Liver (tissue), 3 donors: Measurements from ENCODE around the gene ELOB.

Experiments used
- GABPA ChIP-seq, 2 donors: IDR thresholded peaks in 1 of 2; conservative IDR thresholded peaks in 1 of 2; 2 replicates each; pipeline ENCODE4 v1.6.1; 2016; ENCODE audit warnings: antibody characterized with exemption in 2 of 2, mild to moderate bottlenecking in 1 of 2, moderate library complexity in 1 of 2
- RAD21 ChIP-seq, 2 donors: IDR thresholded peaks; 2 replicates each; pipeline ENCODE4 v1.6.1; 2016; ENCODE audit warnings: antibody characterized with exemption in 2 of 2, mild to moderate bottlenecking in 2 of 2
- SP1 ChIP-seq: IDR thresholded peaks from 2 replicates; pipeline ENCODE4 v1.6.1; 2018; ENCODE audit warnings: antibody characterized with exemption, mild to moderate bottlenecking
- TF ChIP-seq, protein P1 (sequence below): fragments of 150-350 bp; IDR thresholded peaks from 2 replicates; pipeline ENCODE4 v1.5.1; 2017; ENCODE audit warnings: improper control_type of control experiment, low read depth, low read length; ENCODE audit not compliant: missing input control
- TF ChIP-seq, protein P2 (sequence below): IDR thresholded peaks from 2 replicates; pipeline ENCODE4 v1.6.1; 2016; ENCODE audit warnings: antibody characterized with exemption
- donor health status: healthy.
- donor health status: healthy.

DNA sequence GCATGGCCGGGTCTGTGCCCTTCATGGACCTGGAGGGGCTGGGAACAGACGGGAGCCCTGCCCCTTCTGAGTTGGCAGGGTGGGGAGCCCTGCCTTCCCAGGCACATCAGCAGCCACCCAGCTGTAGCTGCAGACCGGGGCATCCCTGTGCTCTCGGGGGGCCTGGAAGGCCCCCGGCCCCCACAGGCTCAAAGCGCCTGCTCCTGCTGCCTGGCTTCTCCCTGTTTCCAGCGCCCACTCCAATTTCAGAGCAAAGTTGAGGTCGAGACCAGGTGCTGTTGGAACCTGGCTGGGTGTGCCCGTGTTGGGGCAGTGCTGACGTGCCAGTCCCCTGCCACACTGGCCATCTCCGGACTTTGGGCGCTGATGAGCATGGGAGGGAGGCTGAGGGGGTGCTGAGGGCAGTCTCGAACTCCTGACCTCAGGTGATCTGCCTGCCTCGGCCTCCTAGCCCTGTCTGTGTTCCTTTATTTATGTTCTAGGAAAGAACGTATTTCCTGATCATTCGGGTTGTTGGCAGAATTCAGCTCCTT, 52.2 kb downstream of the ELOB start:
- TF ChIP-seq, protein P1, sequence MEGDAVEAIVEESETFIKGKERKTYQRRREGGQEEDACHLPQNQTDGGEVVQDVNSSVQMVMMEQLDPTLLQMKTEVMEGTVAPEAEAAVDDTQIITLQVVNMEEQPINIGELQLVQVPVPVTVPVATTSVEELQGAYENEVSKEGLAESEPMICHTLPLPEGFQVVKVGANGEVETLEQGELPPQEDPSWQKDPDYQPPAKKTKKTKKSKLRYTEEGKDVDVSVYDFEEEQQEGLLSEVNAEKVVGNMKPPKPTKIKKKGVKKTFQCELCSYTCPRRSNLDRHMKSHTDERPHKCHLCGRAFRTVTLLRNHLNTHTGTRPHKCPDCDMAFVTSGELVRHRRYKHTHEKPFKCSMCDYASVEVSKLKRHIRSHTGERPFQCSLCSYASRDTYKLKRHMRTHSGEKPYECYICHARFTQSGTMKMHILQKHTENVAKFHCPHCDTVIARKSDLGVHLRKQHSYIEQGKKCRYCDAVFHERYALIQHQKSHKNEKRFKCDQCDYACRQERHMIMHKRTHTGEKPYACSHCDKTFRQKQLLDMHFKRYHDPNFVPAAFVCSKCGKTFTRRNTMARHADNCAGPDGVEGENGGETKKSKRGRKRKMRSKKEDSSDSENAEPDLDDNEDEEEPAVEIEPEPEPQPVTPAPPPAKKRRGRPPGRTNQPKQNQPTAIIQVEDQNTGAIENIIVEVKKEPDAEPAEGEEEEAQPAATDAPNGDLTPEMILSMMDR: no peak
- TF ChIP-seq RAD21 (IDR thresholded peaks at IDR 0.05) (no peak), GABPA (IDR thresholded peaks at IDR 0.05 in 1 of 2, conservative IDR thresholded peaks at IDR 0.05 in 1 of 2) (no peak), SP1 (no peak)
- TF ChIP-seq, protein P2, sequence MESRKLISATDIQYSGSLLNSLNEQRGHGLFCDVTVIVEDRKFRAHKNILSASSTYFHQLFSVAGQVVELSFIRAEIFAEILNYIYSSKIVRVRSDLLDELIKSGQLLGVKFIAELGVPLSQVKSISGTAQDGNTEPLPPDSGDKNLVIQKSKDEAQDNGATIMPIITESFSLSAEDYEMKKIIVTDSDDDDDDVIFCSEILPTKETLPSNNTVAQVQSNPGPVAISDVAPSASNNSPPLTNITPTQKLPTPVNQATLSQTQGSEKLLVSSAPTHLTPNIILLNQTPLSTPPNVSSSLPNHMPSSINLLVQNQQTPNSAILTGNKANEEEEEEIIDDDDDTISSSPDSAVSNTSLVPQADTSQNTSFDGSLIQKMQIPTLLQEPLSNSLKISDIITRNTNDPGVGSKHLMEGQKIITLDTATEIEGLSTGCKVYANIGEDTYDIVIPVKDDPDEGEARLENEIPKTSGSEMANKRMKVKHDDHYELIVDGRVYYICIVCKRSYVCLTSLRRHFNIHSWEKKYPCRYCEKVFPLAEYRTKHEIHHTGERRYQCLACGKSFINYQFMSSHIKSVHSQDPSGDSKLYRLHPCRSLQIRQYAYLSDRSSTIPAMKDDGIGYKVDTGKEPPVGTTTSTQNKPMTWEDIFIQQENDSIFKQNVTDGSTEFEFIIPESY: no peak
